Stimulated activated CD8-positive, alpha-beta memory T cell treated with anti-CD3 and anti-CD28 coated beads, Interleukin-4, amount 100 ng/mL, for 1 hour (primary cell): Measurements from ENCODE around the gene PYDC2.
"Not testable (repeated sequence)": the region's sequence is repeated elsewhere in the genome, so short reads cannot be mapped to it uniquely, and the experiment has no call there.

Experiments used
- DNase-seq, 2 donors: peaks; one replicate each; pipeline ENCODE4 v3.0.0-alpha.2; 2020; ENCODE audit warnings: low read depth in 2 of 2, low spot score in 1 of 2

PYDC2 gene

GRCh38 chr3:191470080-191470479 is 9.1 kb downstream of the PYDC2 start:
- DNase-seq: no peak

GRCh38 chr3:191470545-191470944 is 9.6 kb downstream of the PYDC2 start:
- DNase-seq: no peak

GRCh38 chr3:191473661-191474198 is 12.8 kb downstream of the PYDC2 start:
- DNase-seq: no peak

- no peak for DNase-seq
These were observed 15.3 kb downstream of the PYDC2 start for GRCh38 chr3:191476066-191476772.

- DNase-seq: not testable (repeated sequence)
These were observed 23.0 kb downstream of the PYDC2 start for GRCh38 chr3:191483994-191484393.

GRCh38 chr3:191484461-191484860 is 23.5 kb downstream of the PYDC2 start:
- DNase-seq: no peak

GRCh38 chr3:191492601-191493000 is 31.6 kb downstream of the PYDC2 start:
- DNase-seq: no peak

- DNase-seq: no peak
These were observed 32.4 kb downstream of the PYDC2 start for GRCh38 chr3:191493336-191493735.

- DNase-seq: no peak
These were observed 38.5 kb downstream of the PYDC2 start for GRCh38 chr3:191499307-191500080.

GRCh38 chr3:191500892-191501291 is 39.9 kb downstream of the PYDC2 start:
- no peak for DNase-seq

GRCh38 chr3:191502583-191502982 is 41.6 kb downstream of the PYDC2 start:
- no peak for DNase-seq

GRCh38 chr3:191509078-191509477 is 48.1 kb downstream of the PYDC2 start:
- no peak for DNase-seq
